ENCODE data around the gene AIG1.

AIG1 gene

DNA sequence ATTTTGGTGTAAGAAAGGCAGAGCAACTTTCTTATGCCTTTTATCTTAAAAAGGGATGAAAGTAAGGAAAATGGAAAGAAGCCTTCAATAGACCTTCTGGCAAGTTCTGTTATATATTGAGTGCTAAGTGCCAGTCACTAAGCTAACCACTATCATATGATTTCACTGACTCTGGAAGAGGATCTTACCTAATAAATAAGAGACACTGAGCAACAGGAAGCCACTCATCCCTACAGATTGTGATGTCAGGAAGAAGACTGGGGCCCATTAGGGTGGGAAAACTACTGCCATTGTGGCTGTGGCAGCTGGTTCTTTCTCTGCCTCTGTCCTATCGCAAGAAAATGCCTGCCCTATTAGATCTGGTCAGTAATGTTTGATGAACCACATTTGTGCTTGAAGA, 89.6 kb downstream of the AIG1 start:
- Histone ChIP-seq H3K4me3 (IDR thresholded peaks at IDR 0.05; ENCODE audit: insufficient read depth, low read depth, low read length) (no peak overlapping the region), H3K79me2 (ENCODE audit: insufficient read depth, low read depth) (no peaks in the 10 kb centered on the region), H3K27me3 (ENCODE audit: insufficient read depth, low read depth) (no peaks in the 10 kb centered on the region), H3K4me1 (ENCODE audit: low read depth, poor library complexity, severe bottlenecking) (no peaks in the 10 kb centered on the region), H3K36me3 (ENCODE audit: insufficient read depth) (no peaks in the 10 kb centered on the region), H3K27ac (no peak overlapping the region), H3K4me2 (no peak overlapping the region), H3K9ac (no peak overlapping the region), H2AFZ (ENCODE audit: low read depth) (no peak overlapping the region), H4K20me1 (ENCODE audit: insufficient read depth) (no peaks in the 10 kb centered on the region)
- no peak for TF ChIP-seq CTCF (conservative IDR thresholded peaks at IDR 0.05; ENCODE audit: low read depth, low read length)

- H4K20me1 ChIP-seq (ENCODE audit: insufficient read depth), result no peaks in the 10 kb centered on the region
- H3K79me2 ChIP-seq (ENCODE audit: insufficient read depth, low read depth), result no peaks in the 10 kb centered on the region
- TF ChIP-seq CTCF (conservative IDR thresholded peaks at IDR 0.05; ENCODE audit: low read depth, low read length), result no peak
- H3K36me3 ChIP-seq (ENCODE audit: insufficient read depth), result no peaks in the 10 kb centered on the region
- no peak overlapping the region for H3K4me2 ChIP-seq
- H3K9ac ChIP-seq, result no peak overlapping the region
- H3K27me3 ChIP-seq (ENCODE audit: insufficient read depth, low read depth), result no peaks in the 10 kb centered on the region
- H3K4me3 ChIP-seq (IDR thresholded peaks at IDR 0.05; ENCODE audit: insufficient read depth, low read depth, low read length), result no peak overlapping the region
- no peak overlapping the region for H3K27ac ChIP-seq
- no peak overlapping the region for H2AFZ ChIP-seq (ENCODE audit: low read depth)
- no peaks in the 10 kb centered on the region for H3K4me1 ChIP-seq (ENCODE audit: low read depth, poor library complexity, severe bottlenecking)
These were observed 90.7 kb downstream of the AIG1 start for GRCh38 chr6:143151381-143151780.

DNA sequence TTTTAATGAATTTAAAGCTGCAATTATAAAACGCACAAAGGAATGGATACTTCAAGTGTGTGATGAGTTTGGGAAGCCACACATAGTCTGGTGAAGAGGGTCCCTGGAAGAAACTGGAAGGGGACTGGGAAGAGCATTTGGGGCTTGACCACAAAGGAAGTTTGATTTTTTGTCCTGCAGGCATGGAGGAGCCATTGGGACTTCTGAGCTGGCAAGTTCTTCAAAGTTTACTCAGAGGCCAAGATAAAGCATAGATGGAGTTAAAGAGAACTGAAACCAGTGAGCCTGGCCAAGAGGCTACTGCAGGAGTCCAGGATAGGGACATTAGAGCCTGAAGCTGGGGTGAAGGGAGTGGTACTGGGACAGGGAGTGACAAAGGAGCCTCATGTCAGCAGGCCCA, 95.0 kb downstream of the AIG1 start:
- Histone ChIP-seq H3K27me3 (ENCODE audit: insufficient read depth, low read depth) (no peaks in the 10 kb centered on the region), H3K4me2 (no peak overlapping the region), H3K36me3 (ENCODE audit: insufficient read depth) (no peaks in the 10 kb centered on the region), H3K4me1 (ENCODE audit: low read depth, poor library complexity, severe bottlenecking) (no peaks in the 10 kb centered on the region), H3K79me2 (ENCODE audit: insufficient read depth, low read depth) (no peaks in the 10 kb centered on the region), H3K4me3 (IDR thresholded peaks at IDR 0.05; ENCODE audit: insufficient read depth, low read depth, low read length) (no peak overlapping the region), H3K9ac (no peak overlapping the region), H2AFZ (ENCODE audit: low read depth) (no peak overlapping the region), H4K20me1 (ENCODE audit: insufficient read depth) (no peaks in the 10 kb centered on the region), H3K27ac (no peak overlapping the region)
- no peak for TF ChIP-seq CTCF (conservative IDR thresholded peaks at IDR 0.05; ENCODE audit: low read depth, low read length)

DNA sequence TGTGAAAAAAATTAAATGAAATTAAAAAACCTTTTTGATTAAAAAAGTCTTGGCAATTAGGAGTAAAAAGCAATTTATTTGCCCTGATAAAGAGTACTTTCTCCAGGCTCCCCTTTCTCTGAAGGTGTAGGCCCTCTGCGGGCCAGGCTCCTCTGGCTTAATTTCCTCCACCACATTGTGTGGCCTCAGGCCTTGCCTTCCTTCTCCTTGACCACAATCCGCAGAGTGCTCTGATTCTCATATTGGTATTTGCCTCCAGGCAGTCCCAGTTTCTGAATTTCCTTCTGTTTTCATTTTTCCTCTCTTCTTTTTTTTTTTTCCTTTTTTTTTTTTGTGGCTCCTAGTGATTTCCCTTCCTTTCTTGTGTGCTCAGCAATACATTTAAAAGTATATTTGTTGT, 96.4 kb downstream of the AIG1 start:
- no peak overlapping the region for H2AFZ ChIP-seq (ENCODE audit: low read depth)
- no peaks in the 10 kb centered on the region for H3K4me1 ChIP-seq (ENCODE audit: low read depth, poor library complexity, severe bottlenecking)
- no peaks in the 10 kb centered on the region for H3K27me3 ChIP-seq (ENCODE audit: insufficient read depth, low read depth)
- H3K4me2 ChIP-seq, result no peak overlapping the region
- H4K20me1 ChIP-seq (ENCODE audit: insufficient read depth), result no peaks in the 10 kb centered on the region
- no peaks in the 10 kb centered on the region for H3K79me2 ChIP-seq (ENCODE audit: insufficient read depth, low read depth)
- no peak overlapping the region for H3K4me3 ChIP-seq (IDR thresholded peaks at IDR 0.05; ENCODE audit: insufficient read depth, low read depth, low read length)
- H3K27ac ChIP-seq, result no peak overlapping the region
- no peak overlapping the region for H3K9ac ChIP-seq
- TF ChIP-seq CTCF (conservative IDR thresholded peaks at IDR 0.05; ENCODE audit: low read depth, low read length), result no peak
- no peaks in the 10 kb centered on the region for H3K36me3 ChIP-seq (ENCODE audit: insufficient read depth)
